Kidney (tissue), 22 donors: Measurements from ENCODE around the gene CWF19L1. TPM values are rescaled to one million over a fixed set of nuclear protein-coding genes. Genes with fewer than 3 reads are reported as not detected.

ENCODE experiments used
- DNase-seq, 5 donors: peaks; one replicate each; pipeline ENCODE4 v3.0.0-alpha.2; 2013 to 2020
- FAIRE-seq: peaks from 2 replicates; lab custom pipeline; 2012; peaks lifted over from hg19 to GRCh38; lab: Jason Lieb, UNC
- H3K27ac ChIP-seq, 2 donors: one replicate each; pipeline ENCODE4 v1.7.0; 2013; ENCODE audit warnings: low read depth in 2 of 2, low read length in 2 of 2, inconsistent platforms in 1 of 2
- H3K27me3 ChIP-seq: one replicate; pipeline ENCODE4 v1.7.1; 2013; ENCODE audit warnings: low read length, inconsistent platforms; ENCODE audit not compliant: control insufficient read depth, insufficient read depth
- H3K36me3 ChIP-seq, 3 donors: one replicate each; pipeline versions ENCODE4 v1.7.0 to v1.7.1; 2013; ENCODE audit warnings: low read length in 3 of 3, control low read depth in 1 of 3, inconsistent platforms in 1 of 3; ENCODE audit not compliant: insufficient read depth in 3 of 3, control insufficient read depth in 2 of 3
- H3K4me1 ChIP-seq, 3 donors: one replicate each; pipeline versions ENCODE4 v1.7.0 to v1.7.1; 2013; ENCODE audit warnings: low read length in 3 of 3, inconsistent platforms in 1 of 3, low read depth in 1 of 3; ENCODE audit not compliant: control insufficient read depth in 2 of 3, insufficient read depth in 2 of 3
- H3K4me3 ChIP-seq, 3 donors: one replicate each; pipeline versions ENCODE4 v1.7.0 to v1.8.1; 2013; ENCODE audit warnings: low read length in 3 of 3, control low read depth in 1 of 3, inconsistent platforms in 1 of 3
- H3K9ac ChIP-seq, 3 donors: one replicate each; pipeline versions ENCODE4 v1.7.0 to v1.7.1; 2013; ENCODE audit warnings: low read length in 3 of 3, control low read depth in 1 of 3, inconsistent platforms in 1 of 3
- H3K9me3 ChIP-seq, 3 donors: one replicate each; pipeline versions ENCODE4 v1.7.0 to v1.7.1; 2013; ENCODE audit warnings: low read length in 3 of 3, control low read depth in 1 of 3, inconsistent platforms in 1 of 3; ENCODE audit not compliant: control insufficient read depth in 2 of 3, insufficient read depth in 1 of 3
- CTCF ChIP-seq: IDR thresholded peaks from 3 replicates; pipeline ENCODE4 v1.5.1; 2012; ENCODE audit warnings: mild to moderate bottlenecking, moderate library complexity, borderline replicate concordance; ENCODE audit not compliant: insufficient read depth; ENCODE audit errors: extremely low read depth
- intact Hi-C: fragments of 100-400 bp; cut with DNase I; formaldehyde crosslinking; loops from one replicate; pipeline ENCODE4 v1.11.1; 2022
- long read RNA-seq, 10 donors: library from polyadenylated mRNA in 1 of 10; unstranded in 1 of 10; transcript quantifications; one replicate each; pipeline ENCODE4 v2.0.0 and lab custom pipeline, GENCODE V29; 2021 to 2026
- polyA plus RNA-seq: library from polyadenylated mRNA; stranded (reverse); fragments of 350-450 nt; fragmentation: Illumina TruSeq; extraction: RNeasy Lipid Tissue Mini Kit (QIAGEN cat#74804); gene quantifications from one replicate; pipeline ENCODE4 v1.2.3, GENCODE V29; 2014; ENCODE audit warnings: low read depth, low replicate concordance; ENCODE audit not compliant: insufficient read depth
- total RNA-seq: library from RNA; stranded (reverse); fragmentation: NEBNext Ultra II Directional; extraction: Animal tissue kit (Norgen Biotek cat#: 25700); gene quantifications from one replicate; pipeline ENCODE4 v1.2.1, GENCODE V29; 2021
- donor health status: control.
- donor health status: control.
- donor health status: control.
- donor health status: control.
- donor health status: control.
- donor health status: DM: yes; HTN: yes; CAD: no.
- donor health status: Normal renal cell carcinoma (clear cell type).

CWF19L1 gene
- total RNA-seq (25.0 TPM), polyA plus RNA-seq (18.0 TPM)
- long read RNA-seq, donor 1, partial matches to known transcripts, result 0 of 1 reads
- long read RNA-seq, donor 1, other reads (novel, unspliced or antisense), result 0 of 1 reads
- long read RNA-seq, donor 2, partial matches to known transcripts, result 0 of 1 reads
- long read RNA-seq, donor 2, other reads (novel, unspliced or antisense), result 0 of 1 reads
- long read RNA-seq, donor 3, partial matches to known transcripts, result 0 of 2 reads
- long read RNA-seq, donor 3, other reads (novel, unspliced or antisense), result 0 of 2 reads
- long read RNA-seq, donor 4, result 0 reads
- long read RNA-seq, donor 5, result 0 reads
- long read RNA-seq, donor 6, result 0 reads
- long read RNA-seq, donor 7, transcript CWF19L1-201 (14 exons, 1,815 nt), result major isoform, 7 of 21 reads
- long read RNA-seq, donor 7, partial matches to known transcripts, result 3 of 21 reads
- long read RNA-seq, donor 7, other reads (novel, unspliced or antisense), result 11 of 21 reads
- long read RNA-seq, donor 8, partial matches to known transcripts, result 0 of 2 reads
- long read RNA-seq, donor 8, other reads (novel, unspliced or antisense), result 0 of 2 reads
- long read RNA-seq, donor 9, result 0 reads
- long read RNA-seq, donor 10, partial matches to known transcripts, result 0 of 1 reads
- long read RNA-seq, donor 10, other reads (novel, unspliced or antisense), result 0 of 1 reads

GRCh38 chr10:100267239-100268104 lies at the start of gene CWF19L1:
Gene CWF19L1 (minus strand): TSS chr10:100267638. CDS start chr10:100267593, 45 bp downstream.
- Histone ChIP-seq H3K36me3 (no peaks in the 10 kb centered on the region), H3K9me3 (no peaks in the 10 kb centered on the region), H3K9ac (peak within 1 kb of the TSS; percentile 79 to 98 (median 95)), H3K4me1 (no peaks in the 10 kb centered on the region), H3K27ac (peak within 1 kb of the TSS; percentile 39 to 82), H3K27me3 (no peaks in the 10 kb centered on the region), H3K4me3 (peak within 1 kb of the TSS; percentile 91 to 99 (median 99))
- intact Hi-C loops, result no loop called here
- TF ChIP-seq CTCF, result no peak
- peak; percentile 55 for FAIRE-seq
- peak; percentile 91 to 97 (median 92) for DNase-seq

GRCh38 chr10:100315615-100316014 lies 48.2 kb upstream of the CWF19L1 start:
- Histone ChIP-seq H3K36me3 (no peaks in the 10 kb centered on the region), H3K27me3 (no peaks in the 10 kb centered on the region), H3K9ac (no peak overlapping the region), H3K4me1 (no peaks in the 10 kb centered on the region), H3K4me3 (no peak overlapping the region), H3K9me3 (no peaks in the 10 kb centered on the region), H3K27ac (no peak overlapping the region)
- no peak for FAIRE-seq
- TF ChIP-seq CTCF, result no peak
- intact Hi-C loops, result no loop called here
- no peak for DNase-seq

GRCh38 chr10:100311298-100311697 lies 43.9 kb upstream of the CWF19L1 start:
- no peak overlapping the region for H3K27ac ChIP-seq
- no peak for DNase-seq
- FAIRE-seq, result no peak
- no peak overlapping the region for H3K9ac ChIP-seq
- H3K4me1 ChIP-seq, result no peaks in the 10 kb centered on the region
- H3K9me3 ChIP-seq, result no peaks in the 10 kb centered on the region
- no peak for TF ChIP-seq CTCF
- intact Hi-C loops, result no loop called here
- no peak overlapping the region for H3K4me3 ChIP-seq
- H3K36me3 ChIP-seq, result no peaks in the 10 kb centered on the region
- no peaks in the 10 kb centered on the region for H3K27me3 ChIP-seq
